Measurements from ENCODE around the gene KCNN4.

DNA sequence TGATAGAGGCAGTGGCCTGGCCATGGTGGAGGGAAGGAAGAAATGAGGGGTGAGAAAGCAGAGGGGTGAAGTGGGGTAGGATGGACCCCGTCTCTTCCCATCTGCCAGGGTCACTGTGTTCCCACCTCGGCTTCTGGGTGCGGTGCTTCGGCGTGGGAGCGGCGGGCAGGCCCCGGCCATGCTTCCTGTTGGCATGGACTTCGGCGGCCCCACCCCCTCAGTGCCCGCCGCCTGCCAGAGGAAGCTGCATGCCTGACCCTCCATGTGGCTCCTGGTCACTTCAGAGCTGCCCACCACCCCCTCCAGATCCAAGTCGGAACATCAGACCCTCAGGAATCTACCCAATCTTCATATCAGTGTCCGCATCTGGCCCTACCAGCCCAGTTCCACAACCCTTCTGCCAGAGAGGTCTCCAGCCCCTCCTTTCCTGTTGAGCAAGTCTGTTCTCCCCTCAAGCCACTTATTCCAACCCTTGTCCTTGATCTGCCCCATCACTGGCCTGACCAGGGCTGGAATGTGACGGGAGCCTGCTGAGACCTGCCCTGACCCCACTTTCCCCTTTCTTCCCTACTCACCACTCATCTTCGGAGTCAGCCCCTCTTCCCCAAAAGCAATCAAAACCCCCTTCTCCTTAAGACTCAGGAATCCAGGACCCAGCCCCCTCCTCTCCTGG, 1.5 kb downstream of the KCNN4 start:
- TF ChIP-seq, protein P1, sequence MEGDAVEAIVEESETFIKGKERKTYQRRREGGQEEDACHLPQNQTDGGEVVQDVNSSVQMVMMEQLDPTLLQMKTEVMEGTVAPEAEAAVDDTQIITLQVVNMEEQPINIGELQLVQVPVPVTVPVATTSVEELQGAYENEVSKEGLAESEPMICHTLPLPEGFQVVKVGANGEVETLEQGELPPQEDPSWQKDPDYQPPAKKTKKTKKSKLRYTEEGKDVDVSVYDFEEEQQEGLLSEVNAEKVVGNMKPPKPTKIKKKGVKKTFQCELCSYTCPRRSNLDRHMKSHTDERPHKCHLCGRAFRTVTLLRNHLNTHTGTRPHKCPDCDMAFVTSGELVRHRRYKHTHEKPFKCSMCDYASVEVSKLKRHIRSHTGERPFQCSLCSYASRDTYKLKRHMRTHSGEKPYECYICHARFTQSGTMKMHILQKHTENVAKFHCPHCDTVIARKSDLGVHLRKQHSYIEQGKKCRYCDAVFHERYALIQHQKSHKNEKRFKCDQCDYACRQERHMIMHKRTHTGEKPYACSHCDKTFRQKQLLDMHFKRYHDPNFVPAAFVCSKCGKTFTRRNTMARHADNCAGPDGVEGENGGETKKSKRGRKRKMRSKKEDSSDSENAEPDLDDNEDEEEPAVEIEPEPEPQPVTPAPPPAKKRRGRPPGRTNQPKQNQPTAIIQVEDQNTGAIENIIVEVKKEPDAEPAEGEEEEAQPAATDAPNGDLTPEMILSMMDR (IDR thresholded peaks at IDR 0.05) = no peak
- TF ChIP-seq POLR2A (IDR thresholded peaks at IDR 0.05) = no peak

All from thyroid gland (tissue), 4 donors.